Right lobe of liver (tissue), 4 donors: ENCODE data around the gene B4GALT3.

ENCODE experiments used
- CTCF ChIP-seq, 4 donors: fragments of 200-600 bp in 3 of 4; fragments of 450-650 bp in 1 of 4; IDR thresholded peaks; one replicate each; pipeline versions ENCODE4 v1.5.1 to v1.8.0; 2016 to 2022; ENCODE audit warnings: antibody characterized with exemption in 4 of 4, mild to moderate bottlenecking in 2 of 4
- POLR2A ChIP-seq: fragments of 450-650 bp; IDR thresholded peaks from one replicate; pipeline ENCODE4 v1.6.1; 2017; ENCODE audit warnings: antibody characterized with exemption, mild to moderate bottlenecking
- donor health status: DM: no; HTN: no; CAD: no.
- donor health status: DM: no; HTN: no; CAD: no.
- donor health status: DM: no; HTN: yes; CAD: no.

GRCh38 chr1:161164901-161165610 is 12.3 kb downstream of the B4GALT3 start:
- TF ChIP-seq CTCF (IDR thresholded peaks at IDR 0.05) (no peak), POLR2A (no peak)
